CD4-positive, alpha-beta T cell (primary cell): ENCODE results near the gene MCOLN1. TPM values are rescaled to one million over a fixed set of nuclear protein-coding genes. Genes with fewer than 3 reads are reported as not detected.

Experiments used
- ATAC-seq: fragments of 200-7000 bp; cut with Tn5 transposase; one replicate; pipeline ENCODE4 v1.10.0; 2022; ENCODE audit warnings: mild to moderate bottlenecking; ENCODE audit not compliant: poor library complexity
- CTCF ChIA-PET: fragments of 350-600 bp; sonication (Branson Sonifier 250); formaldehyde crosslinking; loops from one replicate; lab custom pipeline; 2021; ENCODE audit warnings: antibody characterized with exemption, inconsistent platforms; lab: Charles Lee
- POLR2A ChIA-PET: fragments of 350-600 bp; sonication (Branson Sonifier 250); formaldehyde crosslinking; loops from one replicate; lab custom pipeline; 2021; ENCODE audit warnings: antibody characterized with exemption, inconsistent platforms; lab: Charles Lee
- DNase-seq, 14 experiments: peaks; one replicate each; pipeline ENCODE4 v3.0.0-alpha.2; 2013 to 2020; ENCODE audit warnings: mixed read lengths in 2 of 14
- H3K27ac ChIP-seq, 2 donors: one replicate each; pipeline versions ENCODE4 v1.5.1 to v1.7.0; 2013; ENCODE audit warnings: low read length in 2 of 2, low read depth in 1 of 2, mild to moderate bottlenecking in 1 of 2
- H3K27me3 ChIP-seq, 2 experiments: 1 replicate in 1 of 2; 2 replicates in 1 of 2; pipeline versions ENCODE4 v1.6.1 to v1.7.0; 2013; ENCODE audit warnings: low read length in 2 of 2, control low read depth in 1 of 2, mild to moderate bottlenecking in 1 of 2, moderate library complexity in 1 of 2; ENCODE audit not compliant: insufficient read depth in 2 of 2, control insufficient read depth in 1 of 2
- H3K36me3 ChIP-seq: one replicate; pipeline ENCODE4 v1.6.1; 2013; ENCODE audit warnings: low read length, control low read depth; ENCODE audit not compliant: insufficient read depth
- H3K4me1 ChIP-seq: one replicate; pipeline ENCODE4 v1.6.1; 2013; ENCODE audit warnings: low read length, control low read depth; ENCODE audit not compliant: insufficient read depth
- H3K4me3 ChIP-seq: one replicate; pipeline ENCODE4 v1.5.1; 2013; ENCODE audit warnings: mild to moderate bottlenecking, low read length, moderate library complexity
- H3K9me3 ChIP-seq, 2 experiments: 1 replicate in 1 of 2; 2 replicates in 1 of 2; pipeline versions ENCODE4 v1.6.1 to v1.7.0; 2013; ENCODE audit warnings: low read length in 2 of 2, mild to moderate bottlenecking in 2 of 2, control low read depth in 1 of 2, moderate library complexity in 1 of 2; ENCODE audit not compliant: control insufficient read depth in 1 of 2, insufficient read depth in 1 of 2
- H3K27ac Mint-ChIP-seq: one replicate; pipeline ENCODE4 v1.8.0; 2020; ENCODE audit warnings: mixed read lengths
- H3K27me3 Mint-ChIP-seq: one replicate; pipeline ENCODE4 v1.8.0; 2021; ENCODE audit warnings: mixed read lengths
- H3K36me3 Mint-ChIP-seq: one replicate; pipeline ENCODE4 v1.8.0; 2021; ENCODE audit warnings: low read depth, mixed read lengths
- H3K4me1 Mint-ChIP-seq: one replicate; pipeline ENCODE4 v1.8.0; 2021; ENCODE audit warnings: low read depth, mixed read lengths
- H3K4me3 Mint-ChIP-seq: one replicate; pipeline ENCODE4 v1.8.0; 2020; ENCODE audit warnings: mild to moderate bottlenecking, mixed read lengths
- H3K9me3 Mint-ChIP-seq: one replicate; pipeline ENCODE4 v1.8.0; 2020; ENCODE audit warnings: mixed read lengths
- CTCF ChIP-seq: fragments of 200-600 bp; IDR thresholded peaks from one replicate; pipeline ENCODE4 v1.8.0; 2022; ENCODE audit warnings: antibody characterized with exemption, mild to moderate bottlenecking
- intact Hi-C, 2 experiments: fragments of 100-400 bp; cut with DNase I in 1 of 2; cut with micrococcal nuclease in 1 of 2; formaldehyde crosslinking; loops; one replicate each; pipeline versions ENCODE4 v1.15.1 to v1.9.0; 2023 to 2025; cut with DNase I, micrococcal nuclease
- total RNA-seq, 174 experiments: library from RNA in 2 of 174; stranded (reverse) in 2 of 174; gene quantifications; one replicate each; pipeline ENCODE4 v1.2.3 and lab custom pipeline; 2021 to 2026

MCOLN1 gene
- total RNA-seq, 2 experiments from 2014 or later, result 7.9 to 8.8 TPM

GRCh38 chr19:7526059-7526929 is 3.9 kb downstream of the MCOLN1 start:
- Mint-ChIP-seq H3K36me3 (peaks cover 11% of the 10 kb centered on the region), H3K27ac (no peak overlapping the region), H3K9me3 (no peaks in the 10 kb centered on the region), H3K4me1 (peaks cover 14% of the 10 kb centered on the region), H3K27me3 (no peaks in the 10 kb centered on the region), H3K4me3 (no peak overlapping the region)
- no peaks in the 10 kb centered on the region for H3K27me3 ChIP-seq
- no peaks in the 10 kb centered on the region for H3K9me3 ChIP-seq
- CTCF ChIA-PET, result no interaction called here
- POLR2A ChIA-PET, result interaction anchor here (0.6 kb wide), 1 partner anchor 61 kb away, joined by 3 read pairs; no protein-coding TSS in a partner anchor
- TF ChIP-seq CTCF, result no peak
- no peak for ATAC-seq
- intact Hi-C loops, result no loop called here
- H3K27ac ChIP-seq, result no peak overlapping the region
- H3K4me3 ChIP-seq, result no peak overlapping the region
- peaks cover 19% of the 10 kb centered on the region for H3K4me1 ChIP-seq
- H3K36me3 ChIP-seq, result peaks cover 9% of the 10 kb centered on the region
- peak in 1 of 14 experiments; percentile 24 for DNase-seq

- Mint-ChIP-seq H3K27ac (no peak overlapping the region), H3K36me3 (peaks cover 11% of the 10 kb centered on the region), H3K4me3 (no peak overlapping the region), H3K9me3 (no peaks in the 10 kb centered on the region), H3K4me1 (peaks cover 4% of the 10 kb centered on the region), H3K27me3 (no peaks in the 10 kb centered on the region)
- Histone ChIP-seq H3K4me3 (no peak overlapping the region), H3K27me3 (no peaks in the 10 kb centered on the region), H3K4me1 (peaks cover 11% of the 10 kb centered on the region), H3K9me3 (no peaks in the 10 kb centered on the region), H3K36me3 (peaks cover 9% of the 10 kb centered on the region), H3K27ac (no peak overlapping the region)
- intact Hi-C loops, result no loop called here
- TF ChIP-seq CTCF, result no peak
- DNase-seq, result peak in 1 of 14 experiments; percentile 38
- ATAC-seq, result no peak
- ChIA-PET POLR2A (no interaction called here), CTCF (no interaction called here)
Observed at GRCh38 chr19:7527516-7528191, 5.2 kb downstream of the MCOLN1 start.

GRCh38 chr19:7528192-7528519 is 5.7 kb downstream of the MCOLN1 start:
- peaks cover 11% of the 10 kb centered on the region for H3K36me3 Mint-ChIP-seq
- ATAC-seq (no peak), DNase-seq (no peak)
- H3K36me3 ChIP-seq, result peaks cover 9% of the 10 kb centered on the region
- no peak overlapping the region for H3K4me3 Mint-ChIP-seq
- H3K4me1 Mint-ChIP-seq, result peaks cover 4% of the 10 kb centered on the region
- no peak overlapping the region for H3K27ac ChIP-seq
- ChIA-PET CTCF (no interaction called here), POLR2A (no interaction called here)
- H3K27me3 Mint-ChIP-seq, result no peaks in the 10 kb centered on the region
- H3K4me3 ChIP-seq, result no peak overlapping the region
- no peak for TF ChIP-seq CTCF
- H3K27ac Mint-ChIP-seq, result no peak overlapping the region
- H3K27me3 ChIP-seq, result no peaks in the 10 kb centered on the region
- intact Hi-C loops, result no loop called here
- no peaks in the 10 kb centered on the region for H3K9me3 Mint-ChIP-seq
- H3K9me3 ChIP-seq, result no peaks in the 10 kb centered on the region
- H3K4me1 ChIP-seq, result peaks cover 8% of the 10 kb centered on the region
